GM06990 (cell line): ENCODE measurements around the gene TIGD2.

Experiments
- DNase-seq: peaks from one replicate; pipeline ENCODE4 v3.0.0-alpha.2; 2011; ENCODE audit not compliant: insufficient read length; ENCODE audit errors: extremely low read depth
- H3K27me3 ChIP-seq: replicated peaks from 2 replicates; pipeline ENCODE4 v1.6.0; 2011; ENCODE audit warnings: low read length; ENCODE audit not compliant: control insufficient read depth, insufficient read depth
- H3K36me3 ChIP-seq: 2 replicates; pipeline ENCODE4 v1.5.1; 2011; ENCODE audit warnings: low read length; ENCODE audit not compliant: control insufficient read depth, insufficient read depth
- H3K4me3 ChIP-seq: replicated peaks from 2 replicates; pipeline ENCODE4 v1.5.1; 2011; ENCODE audit warnings: low read depth, mild to moderate bottlenecking, control low read depth, low read length
- CTCF ChIP-seq: IDR thresholded peaks from 2 replicates; pipeline ENCODE4 v1.5.1; 2011; ENCODE audit warnings: low read length, control low read depth, mild to moderate bottlenecking, inconsistent platforms; ENCODE audit not compliant: insufficient read depth, poor library complexity, severe bottlenecking

The TIGD2 gene

GRCh38 chr4:89119166-89119565 is 7.8 kb downstream of the TIGD2 start:
- no peak for DNase-seq
- TF ChIP-seq CTCF: no peak
- no peak overlapping the region for H3K4me3 ChIP-seq
- no peaks in the 10 kb centered on the region for H3K36me3 ChIP-seq
- no peaks in the 10 kb centered on the region for H3K27me3 ChIP-seq

DNA sequence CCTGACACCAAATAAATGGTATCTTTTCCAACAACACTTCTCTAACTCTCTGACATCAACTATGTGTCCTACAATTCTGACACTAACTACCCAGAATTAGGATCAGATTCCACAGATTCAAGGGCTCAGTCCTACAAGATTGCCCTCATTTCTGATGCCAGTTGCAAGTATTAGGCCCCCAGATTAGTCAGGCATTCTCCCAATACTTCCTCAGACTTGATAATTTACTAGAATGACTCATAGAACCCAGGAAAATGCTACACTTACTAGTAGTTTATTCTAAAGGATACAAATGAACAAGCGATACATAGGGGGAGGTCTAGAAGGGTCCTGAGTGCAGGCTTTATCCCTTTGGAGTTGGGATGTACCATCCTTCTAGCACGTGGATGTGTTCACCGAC is 8.5 kb downstream of the TIGD2 start:
- Histone ChIP-seq H3K36me3 (no peaks in the 10 kb centered on the region), H3K27me3 (no peaks in the 10 kb centered on the region), H3K4me3 (no peak overlapping the region)
- TF ChIP-seq CTCF: no peak
- no peak for DNase-seq

GRCh38 chr4:89121387-89122068 is 10.2 kb downstream of the TIGD2 start:
- DNase-seq: no peak
- no peak overlapping the region for H3K4me3 ChIP-seq
- H3K27me3 ChIP-seq: no peaks in the 10 kb centered on the region
- no peaks in the 10 kb centered on the region for H3K36me3 ChIP-seq
- TF ChIP-seq CTCF: no peak

DNA sequence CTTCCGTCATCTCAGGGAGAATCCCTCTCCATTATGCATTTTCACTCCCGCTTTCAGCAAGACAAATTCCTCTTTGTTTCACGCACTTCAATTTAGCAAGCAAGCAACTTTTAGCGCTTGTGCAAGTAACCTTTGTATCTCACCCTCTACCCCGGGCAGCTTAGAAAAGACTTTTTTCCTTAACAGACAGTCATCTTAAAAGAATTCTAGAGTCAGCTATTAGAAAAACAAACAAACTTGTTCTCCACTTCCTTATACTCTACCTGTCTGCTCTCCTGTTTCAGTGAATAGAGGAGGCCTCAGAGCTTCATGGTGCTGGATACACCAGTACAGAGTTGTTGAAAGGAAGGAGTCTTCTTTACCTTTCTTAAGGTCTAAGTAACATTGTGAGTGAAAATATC is 12.1 kb downstream of the TIGD2 start:
- Histone ChIP-seq H3K36me3 (no peaks in the 10 kb centered on the region), H3K27me3 (no peaks in the 10 kb centered on the region), H3K4me3 (no peak overlapping the region)
- DNase-seq: no peak
- TF ChIP-seq CTCF: no peak

GRCh38 chr4:89125901-89126782 is 14.8 kb downstream of the TIGD2 start:
- no peak for DNase-seq
- no peak for TF ChIP-seq CTCF
- Histone ChIP-seq H3K27me3 (no peaks in the 10 kb centered on the region), H3K4me3 (no peak overlapping the region), H3K36me3 (no peaks in the 10 kb centered on the region)
